Stimulated activated naive CD4-positive, alpha-beta T cell (primary cell): ENCODE results near the gene CDH23.

Experiments
- DNase-seq, 6 experiments: peaks; one replicate each; lab custom pipeline; 2025; lab: John Stamatoyannopoulos, UW

CDH23 gene

DNA sequence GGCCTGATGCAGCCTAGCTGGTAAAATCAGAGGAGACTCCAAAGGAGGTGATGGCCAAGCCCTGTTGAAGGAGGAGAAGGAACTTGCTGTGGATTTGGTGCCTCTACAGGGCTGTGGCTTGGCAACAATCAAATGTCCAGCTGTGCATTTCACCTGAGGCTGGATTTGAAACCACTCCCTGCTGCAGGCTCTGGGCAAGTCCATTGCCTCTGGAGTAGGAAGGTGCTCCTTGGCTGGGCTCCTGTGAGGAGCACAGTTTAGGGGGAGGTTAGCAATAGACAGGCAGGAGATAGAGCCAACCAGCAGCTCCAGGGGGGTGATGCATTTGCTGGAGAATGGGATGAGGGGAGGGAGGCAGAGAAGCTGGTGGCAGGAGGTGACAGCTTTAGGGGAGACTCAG, 26.5 kb downstream of the CDH23 start:
- DNase-seq, result no peak

DNA sequence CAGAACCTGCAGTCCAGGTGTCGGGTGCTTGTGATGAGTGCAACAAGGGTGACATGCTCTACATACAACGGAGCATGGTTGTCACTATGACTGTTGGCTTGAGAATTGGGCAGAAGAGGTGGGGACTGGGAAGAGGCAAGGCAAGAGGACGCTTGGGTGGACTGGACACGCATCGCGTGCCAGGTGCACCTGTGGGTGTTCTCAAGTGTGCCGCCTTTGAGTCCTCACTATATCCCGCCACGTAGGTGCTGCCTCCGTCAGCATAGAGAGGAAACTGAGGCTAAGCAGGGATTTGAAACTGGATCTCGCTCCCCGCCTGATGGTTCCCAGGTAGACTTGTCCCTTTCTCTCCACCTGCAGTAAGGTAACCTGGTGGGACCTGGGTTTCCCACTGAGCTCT, 27.2 kb downstream of the CDH23 start:
- no peak for DNase-seq

DNA sequence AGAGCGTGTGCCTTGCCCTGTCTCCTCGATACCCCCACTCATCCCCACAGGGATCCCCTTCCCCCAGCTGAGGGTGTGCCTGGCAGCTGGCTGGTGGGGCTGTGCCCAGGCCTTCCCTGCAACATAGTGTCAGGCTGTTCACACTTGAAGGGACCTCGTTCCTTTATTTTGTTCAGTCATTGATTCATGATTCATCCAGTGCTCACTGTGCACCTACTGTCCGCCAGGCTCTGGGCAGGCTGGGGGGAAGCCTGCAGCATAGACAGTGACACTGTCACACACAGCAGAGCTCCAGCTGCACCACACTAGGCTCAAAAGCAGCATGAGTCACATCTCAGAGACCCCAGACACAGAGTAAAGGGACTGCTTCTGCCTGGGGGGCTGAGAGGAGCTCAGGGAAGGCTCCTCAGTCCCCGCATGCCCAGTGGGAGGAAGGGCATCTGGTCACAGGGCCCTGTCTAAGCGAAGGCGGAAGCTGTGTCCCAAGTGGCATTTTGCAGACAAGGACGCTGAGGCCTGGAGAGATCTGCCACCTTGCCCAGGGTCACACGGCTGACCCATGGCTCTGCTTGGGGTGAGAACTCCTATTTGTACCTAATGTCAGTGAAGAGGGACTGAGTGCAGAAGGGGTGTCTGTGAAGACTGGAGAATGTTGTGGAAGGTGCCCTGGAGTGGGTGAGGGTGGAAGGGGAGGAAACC, 27.9 kb downstream of the CDH23 start:
- no peak for DNase-seq

DNA sequence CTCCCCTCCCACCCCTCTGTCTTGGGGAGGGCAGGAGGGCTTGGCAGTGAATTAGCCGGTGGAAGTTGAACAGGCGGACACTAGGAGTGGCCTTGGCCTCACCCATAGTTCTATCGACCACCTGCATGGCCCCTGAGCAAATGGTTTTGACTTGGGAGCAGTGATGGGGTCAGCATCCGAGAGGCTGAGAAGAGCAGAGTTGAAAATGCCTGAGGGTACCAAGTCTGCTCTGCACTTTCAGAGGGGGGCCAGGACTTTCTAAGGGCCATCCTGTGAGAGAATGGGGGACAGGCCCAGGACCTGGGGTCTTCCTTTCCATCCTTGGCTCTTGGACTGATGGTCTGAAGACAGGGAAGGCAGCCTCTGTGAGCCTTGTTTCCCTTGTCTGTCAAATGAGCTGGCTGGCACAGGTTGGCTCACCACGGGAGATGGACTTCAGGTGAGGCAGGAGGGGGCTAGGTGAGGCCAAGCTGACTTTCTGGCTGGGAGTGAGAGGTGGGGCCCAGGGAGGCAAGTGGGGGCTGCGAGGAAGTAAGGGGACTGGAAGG, 29.4 kb downstream of the CDH23 start:
- no peak for DNase-seq

DNA sequence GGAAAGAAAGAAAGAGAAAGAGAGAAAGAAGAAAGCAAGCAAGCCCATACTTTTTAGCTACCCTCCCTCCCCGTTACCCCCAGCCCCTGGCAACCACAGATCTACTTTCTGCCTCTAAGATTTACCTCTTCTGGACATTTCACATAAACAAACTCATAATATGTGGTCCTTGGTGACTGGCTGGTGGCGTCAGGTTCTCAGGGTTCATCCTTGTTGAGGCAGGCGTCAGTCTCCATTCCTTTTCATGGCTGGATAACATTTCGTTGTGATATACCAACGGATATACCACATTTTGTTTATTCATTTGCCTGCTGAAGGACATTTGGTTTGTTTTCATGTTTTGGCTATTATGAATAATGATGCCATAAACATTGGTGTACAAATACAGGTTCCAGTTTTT, 30.5 kb downstream of the CDH23 start:
- DNase-seq, result no peak

DNA sequence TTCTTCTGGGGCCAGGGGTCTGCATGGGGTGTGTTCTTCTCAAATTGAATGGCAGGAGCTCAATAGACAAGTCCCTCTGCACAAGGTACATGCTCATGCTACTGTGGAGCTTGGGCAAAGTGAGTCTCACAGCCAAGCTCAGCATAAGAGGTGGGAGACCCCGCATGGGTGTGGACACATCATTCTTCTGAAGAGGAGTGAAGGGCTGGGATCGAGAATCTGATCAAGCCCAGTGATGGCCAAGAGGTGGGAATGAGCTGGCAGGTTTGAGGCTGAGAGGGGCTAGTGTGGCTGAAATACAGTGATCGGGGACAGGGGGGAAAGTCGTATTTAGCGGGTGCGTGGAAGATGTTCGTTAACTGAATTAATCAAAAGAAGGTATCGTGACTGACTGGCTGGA, 32.6 kb downstream of the CDH23 start:
- no peak for DNase-seq

DNA sequence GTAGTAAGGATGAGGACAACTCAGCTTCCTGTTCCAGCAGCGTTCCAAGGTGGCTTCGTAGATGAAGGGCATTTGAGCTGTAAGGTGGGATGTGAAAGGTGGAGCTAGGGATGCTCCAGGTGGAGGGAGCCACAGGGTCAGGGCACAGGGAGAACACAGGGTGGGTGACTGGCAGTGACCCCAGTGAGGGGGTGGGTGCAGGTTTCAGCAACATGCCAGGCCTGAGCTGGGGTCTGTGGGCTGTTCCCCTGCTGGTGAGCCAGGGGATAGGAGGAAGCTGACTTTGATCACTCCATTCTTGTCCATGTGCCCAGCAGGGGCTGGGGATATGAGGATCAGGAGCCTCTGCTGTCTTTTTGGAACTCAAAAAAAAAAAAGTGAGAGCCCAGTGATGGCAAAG, 33.2 kb downstream of the CDH23 start:
- DNase-seq, result no peak

DNA sequence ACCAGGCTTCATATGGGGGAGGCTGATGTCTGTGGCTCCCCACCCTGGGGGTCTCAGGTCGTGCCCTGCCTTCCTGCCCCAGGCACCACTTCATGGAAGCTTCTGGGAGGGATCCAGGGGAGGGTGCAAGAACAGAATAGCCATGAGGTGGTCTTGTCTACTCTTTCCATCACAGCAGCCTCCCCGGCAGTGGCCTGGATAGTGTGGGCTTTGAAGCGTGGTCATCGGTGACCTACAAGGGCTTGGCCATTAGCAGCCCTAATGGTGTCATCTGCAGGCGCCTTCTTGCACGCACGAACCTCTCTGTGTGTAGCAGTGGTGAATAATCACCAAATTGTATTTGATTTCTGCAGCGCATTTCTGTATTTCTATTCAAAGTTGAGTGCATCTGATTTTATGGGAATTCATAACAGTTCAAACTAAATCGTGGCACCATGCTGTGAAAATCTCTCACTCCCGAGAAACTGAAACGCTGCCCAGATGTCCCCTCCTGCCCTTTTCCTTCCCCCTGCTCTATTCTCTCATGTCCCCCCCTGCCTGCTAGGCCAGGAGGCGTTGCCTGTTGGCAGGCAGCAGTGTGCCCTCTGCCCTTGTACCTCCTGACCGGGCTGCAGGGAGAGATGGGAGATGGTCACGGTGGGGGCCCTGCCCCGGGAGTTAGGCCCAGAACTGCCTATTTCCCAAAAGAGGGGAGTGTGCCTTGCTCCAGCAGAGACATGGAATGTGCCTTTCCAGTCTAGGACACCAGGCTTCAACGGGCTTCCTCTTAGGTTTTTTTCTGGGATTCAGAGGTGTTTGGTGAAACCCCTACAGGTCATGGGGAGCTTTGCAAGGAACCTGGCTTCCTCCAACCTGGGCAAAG, 34.8 kb downstream of the CDH23 start:
- no peak for DNase-seq

DNA sequence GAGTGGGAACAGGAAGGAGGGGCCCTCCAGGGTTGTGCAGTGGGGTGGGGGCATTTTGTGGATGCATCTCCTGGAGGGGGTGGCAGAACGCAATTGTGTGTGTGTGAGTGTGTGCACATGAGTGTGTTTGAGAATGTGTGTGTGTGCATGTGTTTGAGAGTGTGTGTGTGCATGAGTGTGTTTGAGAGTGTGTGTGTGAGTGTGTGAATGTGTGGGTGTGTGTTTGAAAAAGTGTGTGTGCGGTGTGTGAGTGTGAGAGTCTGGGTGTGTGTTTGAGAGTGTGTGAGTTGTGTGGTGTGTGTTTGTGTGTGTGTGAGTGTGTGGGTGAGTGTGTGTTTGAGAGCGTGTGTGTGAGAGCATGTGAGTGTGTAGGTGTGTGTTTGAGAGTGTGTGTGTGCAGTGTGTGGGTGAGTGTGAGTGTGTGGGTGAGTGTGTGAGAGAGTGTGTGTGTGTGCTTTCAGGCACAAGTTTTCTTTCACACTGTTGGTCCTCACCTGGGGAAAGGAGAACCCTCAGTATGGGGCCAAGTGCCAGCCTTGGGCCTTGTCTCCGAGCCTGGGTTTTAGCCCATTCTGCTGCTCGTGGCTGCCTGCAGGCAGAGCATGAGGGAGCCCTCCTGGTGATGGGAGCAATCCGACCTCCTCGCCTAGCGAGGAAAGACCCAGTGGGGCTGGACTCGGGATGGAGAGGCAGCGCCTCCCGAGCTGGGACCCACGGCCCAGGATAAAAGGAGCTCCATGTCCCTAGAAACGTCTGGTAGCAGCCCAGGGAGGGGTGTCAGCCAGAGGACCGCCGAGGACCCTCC, 35.6 kb downstream of the CDH23 start:
- no peak for DNase-seq

DNA sequence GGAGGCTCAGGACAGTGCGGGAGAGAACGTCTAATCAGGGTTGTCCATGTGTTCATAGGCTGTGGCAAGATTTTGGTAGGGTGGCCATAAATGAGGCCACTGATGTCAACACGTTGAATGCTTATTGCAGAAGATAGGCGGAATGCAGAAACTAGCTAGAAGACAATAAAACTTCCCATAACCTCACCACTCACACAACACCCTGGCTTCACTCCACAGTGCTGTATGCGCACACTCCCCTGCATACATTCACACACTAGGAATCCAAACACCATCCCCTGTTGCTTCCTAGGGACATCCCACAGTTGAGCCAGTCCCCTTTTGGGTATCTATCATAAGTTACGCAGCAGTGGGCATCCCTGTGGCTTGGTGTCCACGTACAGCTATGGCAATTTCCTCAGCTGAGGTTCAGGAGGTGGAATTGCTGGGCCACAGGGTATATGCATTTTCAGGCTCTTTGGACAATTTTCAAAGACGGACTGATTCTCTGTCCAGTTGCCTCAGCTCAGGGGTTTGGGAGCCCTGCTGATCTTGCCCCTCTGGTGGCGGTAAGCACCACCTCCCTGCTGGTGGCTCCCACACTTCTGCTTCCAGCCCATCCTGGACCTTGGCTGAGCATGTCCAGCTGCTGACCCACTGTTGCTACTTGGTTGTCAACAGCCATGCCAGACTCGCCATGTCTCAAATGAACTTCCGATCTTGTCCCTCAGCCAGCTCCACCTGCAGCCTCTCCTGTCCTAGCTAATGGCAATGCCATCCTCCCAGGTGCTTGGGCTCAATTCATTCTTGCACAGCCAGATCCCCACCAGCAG, 36.4 kb downstream of the CDH23 start:
- no peak for DNase-seq

DNA sequence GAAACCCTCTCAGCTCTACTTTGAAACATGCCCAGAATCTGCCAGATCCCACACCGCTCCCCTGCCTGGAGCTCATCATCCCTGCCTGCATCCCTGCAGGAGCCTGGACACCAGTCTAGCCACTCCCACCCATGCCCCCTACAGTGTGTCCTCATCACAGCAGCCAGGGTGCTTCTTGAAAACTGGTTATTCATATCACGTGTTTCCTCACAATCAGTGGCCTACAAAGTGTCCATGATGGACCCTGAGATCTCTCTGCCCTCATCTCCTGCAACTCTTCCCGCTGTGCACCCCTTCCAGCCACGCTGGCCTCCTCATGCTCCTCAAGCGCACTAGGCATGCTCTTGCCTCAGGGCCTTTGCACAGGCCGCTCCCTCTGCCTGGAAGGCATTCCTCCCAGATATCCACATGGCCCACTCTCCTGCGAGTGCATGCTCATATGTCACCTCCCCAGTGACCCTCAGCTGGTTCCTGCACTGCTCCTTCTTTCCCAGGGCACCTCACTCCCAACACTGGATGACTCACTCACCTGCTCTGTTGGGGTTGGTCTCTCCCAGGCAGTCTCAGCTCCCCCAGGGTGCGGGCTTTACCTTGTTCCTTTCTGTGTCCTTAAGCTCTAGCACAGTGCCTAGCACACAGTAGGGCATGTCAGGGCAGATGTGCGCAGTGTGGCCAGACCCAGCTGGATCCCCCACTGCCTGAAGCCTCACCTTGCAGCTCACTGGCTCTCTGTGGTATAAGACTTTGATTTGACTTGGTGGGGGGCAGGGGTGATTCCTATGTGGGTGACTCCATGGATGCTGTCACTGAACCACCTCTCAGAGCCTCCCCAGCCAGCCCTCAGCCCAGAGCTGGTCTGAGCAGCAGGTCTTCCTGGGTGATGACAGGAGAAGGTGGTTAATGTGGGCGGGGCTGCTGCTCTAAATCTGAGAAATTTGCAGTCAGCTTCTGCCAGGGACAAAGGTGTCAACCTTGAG, 37.3 kb downstream of the CDH23 start:
- DNase-seq, result no peak

DNA sequence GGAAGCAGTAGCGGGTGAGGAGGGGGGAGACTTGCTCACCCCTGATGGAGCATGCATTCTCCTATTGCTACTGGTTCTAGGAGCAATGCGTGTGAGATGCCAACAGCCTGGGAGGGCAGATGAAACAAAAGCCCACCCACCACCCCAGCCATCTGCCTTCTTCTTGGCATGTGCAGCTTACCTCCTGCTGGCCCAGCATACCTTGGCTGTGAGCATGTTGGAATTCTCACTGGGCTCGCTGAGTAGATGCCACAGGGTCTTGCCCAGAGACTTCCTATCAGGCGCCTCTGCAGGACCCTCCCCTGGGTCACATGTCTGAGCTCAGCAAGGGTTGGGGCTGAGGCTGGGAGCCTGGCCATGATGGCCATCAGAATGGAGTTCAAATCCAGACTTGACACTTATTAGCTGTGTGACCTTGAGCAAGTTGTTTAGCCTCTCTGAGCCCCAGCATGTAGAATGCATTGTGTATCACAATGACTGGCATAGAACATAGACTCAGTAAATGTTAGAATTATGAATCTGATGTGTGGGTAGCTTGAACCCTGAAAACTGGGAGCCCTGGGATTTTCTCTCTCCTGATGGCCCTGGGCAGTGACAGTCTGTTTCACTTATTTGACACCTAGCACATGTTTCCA, 38.2 kb downstream of the CDH23 start:
- DNase-seq, result no peak

DNA sequence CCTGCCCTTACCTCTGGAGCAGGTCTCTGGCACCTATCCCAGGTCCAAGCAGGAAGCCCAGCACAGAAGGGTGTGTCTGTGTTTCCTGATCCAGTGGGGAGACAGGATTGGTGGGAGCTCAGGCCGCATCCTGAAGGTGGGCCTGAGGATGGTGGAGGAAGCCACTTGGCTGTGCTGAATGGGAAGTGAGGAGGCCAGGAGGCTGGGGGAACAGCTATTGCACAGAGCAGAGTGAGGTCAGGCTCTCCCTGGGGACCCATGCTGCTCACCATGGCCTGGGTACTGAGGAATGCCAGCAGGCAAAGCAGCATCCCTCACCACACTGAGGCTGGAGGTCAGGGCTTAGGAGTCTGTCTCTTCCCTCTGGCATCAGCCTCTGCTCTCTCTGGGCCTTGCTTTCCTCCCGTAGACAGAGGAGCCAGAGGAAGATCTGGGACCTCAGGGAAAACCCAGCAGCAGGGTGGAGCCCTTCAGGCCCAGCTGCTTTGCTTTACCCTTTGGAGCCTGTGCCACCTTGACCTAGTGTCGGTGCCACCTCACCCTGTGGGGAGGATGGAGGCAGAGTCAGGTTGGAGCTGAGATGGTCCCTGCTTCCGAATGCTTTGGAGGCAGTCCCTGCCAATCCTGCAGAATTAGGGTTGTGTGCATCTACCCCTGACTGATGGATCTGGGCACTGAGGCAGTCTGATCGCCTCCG, 39.0 kb downstream of the CDH23 start:
- DNase-seq, result no peak

DNA sequence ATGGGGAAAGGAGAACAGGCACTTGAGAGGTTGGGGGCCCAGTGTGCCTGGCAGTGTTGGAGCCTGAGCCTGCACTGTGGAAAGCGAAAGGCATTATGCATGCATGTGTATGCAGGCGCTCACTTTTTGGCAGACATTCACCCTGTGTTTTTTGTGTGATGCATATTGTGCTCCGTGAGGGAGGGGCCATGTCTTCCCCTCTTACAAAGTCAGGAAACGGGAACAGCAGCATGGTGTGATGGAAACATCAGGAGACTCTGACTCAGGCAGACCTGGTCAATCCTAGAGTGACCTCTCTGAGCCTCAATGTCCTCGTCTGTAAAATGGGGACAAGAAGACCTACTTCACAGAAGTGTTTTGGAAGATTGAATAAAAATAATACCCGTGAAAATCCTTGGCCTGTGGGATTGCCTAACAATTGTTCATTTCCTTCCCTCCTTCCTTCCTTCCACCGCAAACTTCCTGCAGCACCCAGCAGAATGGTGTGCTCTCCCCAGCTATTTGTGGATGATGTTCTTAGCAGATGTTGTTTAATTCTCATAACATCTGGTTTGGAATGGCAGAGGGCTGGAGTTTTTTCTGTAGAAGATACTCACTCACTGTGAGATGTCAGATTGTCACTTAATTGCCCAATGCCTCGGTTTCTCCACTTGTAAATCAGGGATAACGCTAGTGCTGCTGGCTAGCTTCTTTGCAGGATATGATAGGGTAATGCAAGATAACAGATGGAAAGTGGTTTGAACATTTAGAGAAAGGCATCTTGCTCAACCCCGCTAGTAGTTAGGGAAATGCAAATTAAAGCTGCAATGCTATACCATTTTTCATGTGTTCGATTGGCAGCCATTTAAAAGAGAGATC, 39.8 kb downstream of the CDH23 start:
- DNase-seq, result no peak

DNA sequence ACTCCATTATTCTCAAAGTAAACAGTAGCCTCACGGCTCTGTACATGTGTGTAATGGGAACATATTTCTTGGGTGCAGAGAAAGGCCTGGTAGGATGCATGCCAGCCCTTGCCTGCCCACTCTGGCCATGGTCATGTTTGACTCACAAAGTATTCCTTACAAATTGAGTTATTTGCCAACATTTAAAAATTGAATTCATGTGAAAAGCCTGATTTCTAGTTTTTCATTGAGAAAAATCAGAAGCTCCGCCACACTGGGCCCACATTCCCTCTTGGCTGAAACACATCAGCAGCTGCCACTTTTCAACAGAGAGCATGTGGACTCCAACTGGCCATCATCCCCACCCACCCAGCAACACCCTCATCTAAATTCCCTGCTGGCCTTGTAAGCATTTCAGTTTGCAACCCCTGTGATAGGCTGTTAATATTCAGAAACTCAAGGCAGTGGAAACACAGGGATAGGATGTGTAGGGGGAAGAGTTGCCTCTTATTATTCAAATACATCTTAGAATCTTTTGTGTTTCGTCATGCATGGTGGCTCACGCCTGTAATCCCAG, 40.9 kb downstream of the CDH23 start:
- DNase-seq, result no peak

DNA sequence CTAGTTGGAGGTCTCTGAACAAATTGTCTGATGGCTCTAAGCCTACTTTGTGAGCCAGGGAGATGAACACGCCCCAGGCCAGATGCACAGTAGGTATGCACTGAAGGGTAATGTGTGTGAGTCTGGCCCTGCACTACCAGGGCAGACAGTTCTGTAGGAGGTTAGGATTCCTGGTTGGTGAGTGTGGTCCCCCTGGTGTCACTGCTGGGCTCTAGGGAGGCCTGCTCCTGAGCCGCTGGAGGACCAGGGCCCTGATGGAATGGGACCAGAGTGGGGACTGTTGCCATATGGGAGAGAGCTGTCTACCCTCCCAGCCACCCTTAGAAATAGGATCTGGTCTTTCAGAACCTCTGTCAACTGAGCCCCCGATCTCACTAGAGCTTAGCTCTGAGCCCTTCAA, 42.0 kb downstream of the CDH23 start:
- no peak for DNase-seq

DNA sequence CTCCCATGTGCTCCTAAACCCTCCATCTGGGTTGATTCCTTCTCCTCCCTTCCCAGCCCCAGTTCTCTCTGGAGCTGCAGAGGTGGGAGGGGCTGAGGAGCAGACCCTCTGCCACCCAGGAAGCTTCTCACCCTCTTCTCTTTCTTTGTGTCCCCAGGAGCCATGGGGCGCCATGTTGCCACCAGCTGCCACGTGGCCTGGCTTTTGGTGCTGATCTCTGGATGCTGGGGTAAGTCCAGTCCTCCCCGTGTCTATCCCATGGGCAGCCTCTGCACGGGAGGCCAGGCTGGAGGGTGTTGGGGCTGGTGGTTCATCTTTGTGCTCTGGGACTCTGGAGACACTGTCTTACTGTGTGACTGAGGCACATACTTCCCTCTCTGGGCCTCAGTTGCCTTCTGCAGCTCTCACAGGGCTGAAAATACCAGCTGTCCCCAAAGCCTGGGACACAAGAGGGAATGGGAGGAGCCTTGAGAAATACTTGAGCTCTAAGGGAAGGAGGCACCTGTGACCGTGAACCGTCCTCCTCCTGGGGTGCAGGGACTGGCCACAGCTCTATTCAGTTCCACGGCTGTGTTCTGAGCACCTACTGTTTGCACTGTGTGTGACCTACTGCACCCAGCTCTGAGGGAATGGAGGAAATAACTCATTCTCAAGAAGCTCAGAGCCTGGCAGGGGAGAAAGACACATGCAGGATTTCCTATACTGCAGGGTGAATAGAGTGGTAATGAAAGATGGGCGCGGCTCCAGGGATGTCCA, 43.1 kb downstream of the CDH23 start:
- DNase-seq, result no peak
